AG09319 (cell line): ENCODE measurements around the gene RAB4B.
"Not testable (repeated sequence)": the region's sequence is repeated elsewhere in the genome, so short reads cannot be mapped to it uniquely, and the experiment has no call there.

Experiments
- DNase-seq: peaks from one replicate; pipeline ENCODE4 v3.0.0-alpha.2; 2010; ENCODE audit warnings: low read depth; ENCODE audit errors: extremely low read depth
- TF ChIP-seq, protein P1 (sequence below): IDR thresholded peaks from 2 replicates; pipeline ENCODE4 v1.5.1; 2011; ENCODE audit warnings: low read depth, mild to moderate bottlenecking, inconsistent platforms, low read length, moderate library complexity

RAB4B gene

DNA sequence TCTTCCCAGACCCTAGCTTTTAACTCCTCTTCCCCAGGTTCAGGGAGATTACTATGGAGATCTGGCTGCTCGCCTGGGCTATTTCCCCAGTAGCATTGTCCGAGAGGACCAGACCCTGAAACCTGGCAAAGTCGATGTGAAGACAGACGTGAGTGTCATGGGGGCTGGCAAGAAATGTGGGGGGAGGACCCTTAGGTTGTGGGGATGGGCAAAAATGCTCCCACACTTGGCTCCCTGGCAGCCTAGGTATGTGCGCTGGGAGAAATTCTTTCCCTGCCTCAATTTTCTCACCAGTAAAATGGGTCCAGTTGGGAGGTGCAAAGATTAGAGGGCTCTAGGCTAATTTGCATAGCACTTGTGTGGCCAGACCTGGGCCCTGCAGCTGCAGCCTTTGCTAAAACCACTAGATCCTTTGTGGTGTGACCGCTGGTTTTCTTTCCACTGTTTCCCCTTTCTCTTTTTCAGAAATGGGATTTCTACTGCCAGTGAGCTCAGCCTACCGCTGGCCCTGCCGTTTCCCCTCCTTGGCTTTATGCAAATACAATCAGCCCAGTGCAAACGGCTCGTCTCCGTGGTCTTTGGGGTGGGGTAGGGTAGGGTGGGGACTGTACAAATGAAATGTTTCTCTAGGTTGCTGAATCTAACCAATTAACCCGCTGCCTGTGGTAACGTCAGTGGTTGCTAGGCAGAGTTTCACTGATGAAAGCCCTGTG lies 959 bp upstream of the RAB4B start:
- DNase-seq, result peak; percentile 80
- TF ChIP-seq, protein P1, sequence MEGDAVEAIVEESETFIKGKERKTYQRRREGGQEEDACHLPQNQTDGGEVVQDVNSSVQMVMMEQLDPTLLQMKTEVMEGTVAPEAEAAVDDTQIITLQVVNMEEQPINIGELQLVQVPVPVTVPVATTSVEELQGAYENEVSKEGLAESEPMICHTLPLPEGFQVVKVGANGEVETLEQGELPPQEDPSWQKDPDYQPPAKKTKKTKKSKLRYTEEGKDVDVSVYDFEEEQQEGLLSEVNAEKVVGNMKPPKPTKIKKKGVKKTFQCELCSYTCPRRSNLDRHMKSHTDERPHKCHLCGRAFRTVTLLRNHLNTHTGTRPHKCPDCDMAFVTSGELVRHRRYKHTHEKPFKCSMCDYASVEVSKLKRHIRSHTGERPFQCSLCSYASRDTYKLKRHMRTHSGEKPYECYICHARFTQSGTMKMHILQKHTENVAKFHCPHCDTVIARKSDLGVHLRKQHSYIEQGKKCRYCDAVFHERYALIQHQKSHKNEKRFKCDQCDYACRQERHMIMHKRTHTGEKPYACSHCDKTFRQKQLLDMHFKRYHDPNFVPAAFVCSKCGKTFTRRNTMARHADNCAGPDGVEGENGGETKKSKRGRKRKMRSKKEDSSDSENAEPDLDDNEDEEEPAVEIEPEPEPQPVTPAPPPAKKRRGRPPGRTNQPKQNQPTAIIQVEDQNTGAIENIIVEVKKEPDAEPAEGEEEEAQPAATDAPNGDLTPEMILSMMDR, result no peak

- TF ChIP-seq, protein P1, result no peak
- no peak for DNase-seq
These were observed 456 bp upstream of the RAB4B start for GRCh38 chr19:40777645-40777936.

- no peak for DNase-seq
- TF ChIP-seq, protein P1, result no peak
These were observed 748 bp downstream of the RAB4B start for GRCh38 chr19:40778706-40779284.

DNA sequence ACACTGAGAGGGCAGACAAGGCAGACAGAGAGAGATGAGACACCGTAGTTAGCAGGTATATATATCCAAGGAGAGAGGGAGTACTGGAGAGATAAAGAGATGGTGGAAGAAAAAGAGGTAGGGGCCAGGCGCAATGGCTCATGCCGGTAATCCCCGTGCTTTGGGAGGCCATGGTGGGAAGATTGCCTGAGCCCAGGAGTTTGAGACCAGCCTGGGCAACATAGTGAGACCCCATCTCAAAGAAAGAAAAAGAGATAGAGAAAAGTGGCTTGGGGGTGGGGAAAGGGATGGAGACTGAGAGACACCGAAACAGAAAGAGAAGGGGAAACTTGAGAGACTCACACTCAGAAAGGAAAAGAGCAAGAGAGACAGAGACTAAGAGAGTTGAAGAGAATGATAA lies 2.5 kb downstream of the RAB4B start:
- TF ChIP-seq, protein P1, result no peak
- DNase-seq, result no peak

- no peak for DNase-seq
- TF ChIP-seq, protein P1, result no peak
These were observed 3.1 kb downstream of the RAB4B start for GRCh38 chr19:40781140-40781539.

DNA sequence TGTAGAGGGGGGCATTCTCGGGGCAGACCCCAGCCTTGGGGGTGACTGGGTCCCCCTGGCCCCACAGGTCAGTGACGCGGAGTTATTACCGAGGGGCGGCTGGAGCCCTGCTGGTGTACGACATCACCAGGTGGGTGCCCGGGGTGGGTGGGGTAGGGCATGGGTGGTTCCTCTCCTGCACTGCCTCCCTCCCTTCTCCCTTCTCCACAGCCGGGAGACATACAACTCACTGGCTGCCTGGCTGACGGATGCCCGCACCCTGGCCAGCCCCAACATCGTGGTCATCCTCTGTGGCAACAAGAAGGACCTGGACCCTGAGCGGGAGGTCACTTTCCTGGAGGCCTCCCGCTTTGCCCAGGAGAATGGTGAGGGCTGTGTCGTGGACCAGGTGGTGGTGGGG lies 5.7 kb downstream of the RAB4B start:
- DNase-seq, result no peak
- TF ChIP-seq, protein P1, result no peak

GRCh38 chr19:40784146-40784545 lies 6.1 kb downstream of the RAB4B start:
- not testable (repeated sequence) for DNase-seq

GRCh38 chr19:40785526-40785925 lies 7.5 kb downstream of the RAB4B start:
- DNase-seq, result no peak
- TF ChIP-seq, protein P1, result no peak
